SH-SY5Y (cell line): ENCODE data around the gene SFTPD.

Experiments used
- GATA2 ChIP-seq: IDR thresholded peaks from 2 replicates; pipeline ENCODE4 v1.6.1; 2011; ENCODE audit warnings: mild to moderate bottlenecking, low read depth, low read length
- GATA3 ChIP-seq: IDR thresholded peaks from 2 replicates; pipeline ENCODE4 v1.6.1; 2011; ENCODE audit warnings: low read depth, mild to moderate bottlenecking, low read length, moderate library complexity

Gene SFTPD

DNA sequence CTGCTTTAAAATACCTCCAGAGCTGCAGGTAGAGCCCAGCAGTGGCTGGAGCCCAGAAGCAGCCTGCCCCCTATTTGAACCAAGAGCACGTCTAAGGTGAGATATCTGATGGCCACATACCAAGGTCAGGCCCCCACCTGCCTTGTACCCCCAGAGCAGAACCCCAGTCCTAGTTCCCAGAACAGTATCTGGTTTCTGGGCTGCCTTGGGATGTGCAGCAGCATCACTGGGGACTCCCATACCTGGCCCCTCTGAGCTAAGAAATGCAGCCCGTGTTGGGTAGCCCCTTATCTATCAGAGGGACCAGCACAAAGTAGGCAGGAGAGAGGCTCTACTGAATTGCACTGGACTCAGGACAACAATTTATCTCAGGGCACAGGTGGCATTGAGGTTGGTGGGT is 8.9 kb downstream of the SFTPD start:
- TF ChIP-seq GATA3 (no peak), GATA2 (no peak)

DNA sequence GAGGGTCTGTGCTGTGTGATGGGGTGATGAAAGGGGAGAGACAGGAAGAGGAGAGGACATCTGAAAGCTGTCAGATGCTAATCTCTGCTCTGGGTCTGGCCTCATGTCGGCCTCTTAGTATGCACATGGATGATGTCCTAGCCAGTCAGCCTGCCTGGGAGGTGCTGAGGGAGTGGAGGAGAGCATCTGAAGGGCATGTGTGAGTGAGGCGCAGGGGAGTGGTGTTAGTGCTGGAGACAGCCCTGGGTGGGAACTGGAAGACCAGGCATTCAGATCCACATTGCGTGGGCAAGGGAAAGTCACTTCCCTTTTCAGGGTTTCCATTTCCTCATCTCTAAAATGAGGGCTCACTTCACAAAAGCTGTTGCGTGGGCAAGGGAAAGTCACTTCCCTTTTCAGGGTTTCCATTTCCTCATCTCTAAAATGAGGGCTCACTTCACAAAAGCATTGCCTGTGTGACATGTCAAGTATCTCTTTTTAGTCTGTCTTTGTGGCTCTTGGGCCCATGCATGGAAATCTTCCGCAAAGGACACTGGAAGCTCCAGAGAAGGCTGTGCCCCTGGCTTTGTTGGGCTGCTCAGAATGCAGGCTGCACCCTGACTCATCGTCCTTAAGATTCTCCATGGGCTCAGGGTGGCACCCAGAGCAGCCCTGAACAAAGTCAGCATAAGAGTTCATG is 10.0 kb downstream of the SFTPD start:
- peak; percentile 94 for TF ChIP-seq GATA2
- peak; percentile 61; the same call in 1 of the 2 replicates for TF ChIP-seq GATA3

DNA sequence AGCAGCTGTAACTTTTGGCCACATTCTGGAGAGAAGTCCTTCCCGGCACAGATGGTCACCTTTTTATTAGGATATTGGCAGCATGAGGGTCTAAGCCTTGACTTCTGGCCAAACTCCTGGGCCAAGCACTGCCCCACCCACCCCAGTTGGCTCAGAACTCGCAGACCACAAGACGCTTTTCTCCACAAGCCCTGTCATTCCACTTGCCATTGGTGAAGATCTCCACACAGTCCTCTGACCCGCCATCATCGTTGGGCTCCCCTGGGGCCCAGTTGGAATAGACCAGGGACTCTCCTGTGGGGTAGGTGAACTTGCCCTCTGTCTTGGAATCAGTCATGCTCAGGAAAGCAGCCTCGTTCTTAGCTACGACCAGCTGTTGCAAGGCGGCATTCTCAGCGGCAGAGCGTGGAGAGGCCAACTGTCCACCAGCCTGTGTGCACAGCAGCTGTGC is 11.2 kb downstream of the SFTPD start:
- TF ChIP-seq GATA2: no peak
- TF ChIP-seq GATA3: no peak

DNA sequence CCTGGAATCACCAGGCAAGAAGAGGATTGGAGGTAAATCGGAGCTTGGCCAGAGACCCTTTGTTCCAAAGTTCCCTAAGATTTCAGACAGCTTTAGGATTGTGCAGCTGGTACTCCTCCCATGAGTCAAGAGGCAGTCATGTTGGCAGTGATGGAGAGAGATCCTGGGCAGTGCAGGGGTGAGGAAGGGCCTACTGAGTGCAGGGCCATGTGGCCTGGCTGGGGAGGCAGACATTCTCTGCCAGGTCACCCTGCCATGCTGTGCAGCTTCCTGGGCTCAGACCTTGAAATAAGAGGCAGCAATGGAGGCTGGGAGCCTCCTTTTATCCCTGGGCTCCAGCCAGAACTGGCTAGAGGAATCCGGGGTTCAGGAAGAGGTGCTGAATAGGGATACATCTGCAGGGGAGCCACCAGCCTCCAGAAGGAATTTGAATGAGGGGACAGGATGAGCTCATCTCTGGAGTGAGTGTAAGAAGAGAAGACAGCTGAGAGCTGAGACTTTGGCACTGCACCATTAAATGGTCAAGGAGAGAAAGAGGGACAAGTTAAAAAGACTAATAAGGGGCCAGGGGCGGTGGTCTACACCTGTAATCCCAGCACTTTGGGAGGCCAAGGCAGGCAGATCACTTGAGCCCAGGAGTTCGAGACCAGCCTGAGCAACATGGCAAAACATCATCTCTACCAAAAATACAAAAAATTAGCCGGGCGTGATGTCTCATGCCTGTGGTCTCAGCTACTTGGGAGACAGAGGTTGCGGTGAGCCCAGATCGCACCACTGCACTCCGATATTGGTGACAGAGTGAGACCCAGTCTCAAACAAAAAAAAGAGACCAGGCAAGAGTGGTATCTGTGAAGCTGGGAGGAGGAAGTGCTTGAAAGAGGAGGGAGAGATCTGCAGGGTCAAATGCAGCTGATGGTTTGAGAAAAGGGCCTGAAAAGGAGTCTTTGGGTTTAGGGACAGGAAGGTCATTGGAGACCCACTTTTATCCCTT is 12.0 kb downstream of the SFTPD start:
- TF ChIP-seq GATA3: no peak
- TF ChIP-seq GATA2: no peak

DNA sequence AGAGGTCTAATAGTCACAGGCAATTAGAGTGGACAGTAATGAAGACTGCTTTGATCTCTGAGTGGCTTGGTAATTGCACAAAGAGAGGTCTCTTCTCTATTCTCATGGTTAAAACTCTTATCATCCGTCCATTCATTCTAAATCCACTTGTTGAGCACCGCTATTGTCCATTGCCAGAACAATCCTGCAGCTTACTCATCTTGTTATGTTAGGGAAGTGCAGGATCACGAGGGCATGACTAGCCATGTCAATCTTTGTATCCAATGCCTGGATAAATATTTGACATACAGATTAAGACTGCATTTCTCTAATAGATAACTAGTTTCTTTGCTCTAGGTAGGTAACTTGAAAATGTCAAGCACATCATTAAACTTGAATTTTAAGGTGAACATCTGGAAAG is 14.9 kb downstream of the SFTPD start:
- TF ChIP-seq GATA2: no peak
- no peak for TF ChIP-seq GATA3

DNA sequence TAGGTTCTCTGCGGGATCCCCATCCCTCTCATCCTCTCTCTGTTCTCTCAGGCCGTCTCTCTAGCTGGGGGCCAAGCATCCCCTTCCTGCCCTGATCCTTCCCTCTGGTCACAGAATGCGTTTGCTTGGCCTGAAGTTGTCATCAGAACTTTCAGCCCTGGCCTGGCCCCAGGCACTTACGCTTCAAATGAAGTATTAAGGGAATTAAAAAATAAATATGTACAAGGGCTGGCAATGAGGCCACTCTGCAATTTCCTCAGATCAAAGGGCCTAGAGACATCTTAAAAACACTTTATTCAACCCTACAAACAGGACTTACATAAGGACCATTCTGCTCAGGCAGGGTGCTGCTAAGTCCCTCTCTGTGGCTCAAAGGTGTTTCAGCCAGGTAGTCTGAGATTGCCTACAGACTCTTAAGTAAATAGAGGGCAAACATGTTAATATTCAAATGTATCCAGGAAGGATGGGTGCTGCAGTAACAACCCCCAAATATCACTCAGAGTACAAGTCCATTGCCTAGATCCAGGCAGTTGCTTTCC is 16.0 kb downstream of the SFTPD start:
- TF ChIP-seq GATA3 (no peak), GATA2 (no peak)

DNA sequence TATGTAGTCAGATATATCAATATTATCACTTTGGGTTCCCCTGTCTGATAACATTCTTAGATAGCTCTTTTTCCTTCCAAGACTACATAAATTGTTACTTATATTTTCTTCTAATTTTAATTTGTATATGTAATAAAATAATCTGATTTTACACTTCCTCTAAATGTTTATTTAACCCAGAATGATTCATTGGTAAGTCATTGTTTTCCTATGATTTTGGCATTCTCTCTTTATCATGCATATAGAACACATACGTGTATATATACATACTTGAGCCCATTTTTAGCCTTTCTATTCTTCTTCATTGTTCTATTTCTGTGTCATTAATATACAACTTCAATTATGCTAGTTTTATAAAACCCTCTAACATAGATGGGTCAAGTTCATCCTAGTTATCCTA is 16.6 kb downstream of the SFTPD start:
- TF ChIP-seq GATA2 (no peak), GATA3 (no peak)

DNA sequence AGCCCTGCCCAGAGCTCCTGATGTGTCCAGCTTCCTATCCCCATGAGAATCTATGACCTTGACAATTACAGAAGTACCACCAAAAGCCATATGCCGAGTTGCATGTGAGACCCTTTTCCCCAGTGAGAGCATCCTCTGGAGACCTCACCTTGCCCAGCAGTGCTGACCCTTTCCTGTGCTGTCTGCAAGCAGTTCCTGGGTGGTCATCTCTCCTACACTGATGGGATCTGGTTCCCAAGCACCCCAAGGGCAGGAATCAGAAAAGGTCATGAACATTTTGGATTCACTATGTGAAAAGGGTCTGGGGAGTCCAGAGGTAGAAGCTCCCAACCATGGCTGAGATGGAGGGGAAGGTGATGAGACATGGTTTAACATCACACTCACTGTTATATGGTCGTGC is 18.2 kb downstream of the SFTPD start:
- no peak for TF ChIP-seq GATA2
- TF ChIP-seq GATA3: no peak

DNA sequence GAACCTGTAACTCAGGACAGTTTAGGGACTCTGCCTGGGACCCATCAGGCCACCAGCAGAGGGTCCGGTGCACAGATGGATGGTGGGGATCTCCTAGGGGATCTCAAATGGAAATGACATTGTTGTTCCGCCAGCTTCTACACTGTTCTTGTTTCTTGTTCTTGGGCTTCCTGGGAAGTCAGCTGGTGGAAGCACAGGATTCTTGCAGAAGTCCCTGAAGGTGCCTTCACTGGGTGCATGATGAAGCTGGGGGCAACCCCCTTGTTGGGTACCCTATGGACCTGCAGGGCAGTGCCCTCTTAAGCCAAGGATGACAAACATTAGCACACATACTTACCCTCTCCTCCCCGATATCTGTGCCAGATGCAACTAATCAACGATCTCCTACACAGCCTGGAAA is 18.6 kb downstream of the SFTPD start:
- no peak for TF ChIP-seq GATA2

DNA sequence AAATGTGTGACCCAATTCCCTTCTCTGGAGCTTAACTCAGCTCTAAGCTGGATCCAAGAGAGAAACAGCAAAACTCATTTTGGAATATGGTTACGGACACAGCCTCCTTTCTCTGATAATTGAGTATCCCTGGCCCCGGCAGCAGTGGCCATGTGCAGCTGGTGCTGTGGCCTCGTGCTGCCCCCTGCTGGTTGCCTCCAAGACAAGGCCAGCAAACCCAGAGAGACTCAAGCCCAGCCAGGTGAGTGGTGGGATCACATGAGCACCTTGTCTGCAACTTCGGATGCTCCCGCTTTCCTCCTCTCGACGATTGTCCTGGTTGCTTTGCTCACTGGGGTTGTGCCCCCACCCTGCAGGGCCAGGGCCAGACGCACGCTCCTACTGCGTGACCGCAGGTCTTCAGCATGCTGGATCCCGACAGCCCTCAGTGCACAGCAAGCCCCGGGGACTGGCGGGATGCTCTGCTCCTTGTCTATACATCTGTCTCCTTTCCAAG is 19.4 kb downstream of the SFTPD start:
- TF ChIP-seq GATA3 (no peak), GATA2 (no peak)

DNA sequence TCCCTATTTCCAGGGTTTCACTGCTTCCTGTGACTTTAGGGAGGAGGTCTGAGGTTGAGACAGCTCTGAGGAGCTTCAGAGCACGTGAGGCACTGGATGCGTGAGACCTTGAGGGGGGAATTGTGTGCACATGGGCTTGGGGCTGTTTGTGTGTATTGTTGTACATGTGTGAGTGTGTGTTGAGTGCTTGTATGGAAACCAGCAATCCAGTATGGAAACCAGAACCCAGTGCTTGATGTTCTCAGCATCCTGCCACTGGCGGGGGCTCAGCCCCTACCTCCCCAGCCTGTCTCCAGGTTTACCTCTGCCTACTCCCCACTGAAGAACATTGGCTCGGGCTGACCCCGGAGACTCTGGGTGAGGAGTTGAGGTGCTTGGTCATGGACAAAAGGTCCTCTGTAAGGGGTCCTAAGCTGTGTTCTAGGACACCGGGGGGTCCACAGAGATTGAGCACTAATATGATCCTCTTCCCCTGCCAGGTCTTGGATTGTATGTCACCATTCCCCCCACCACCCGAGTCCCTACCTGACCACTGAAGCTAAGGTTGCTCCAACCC is 20.8 kb downstream of the SFTPD start:
- TF ChIP-seq GATA3 (no peak), GATA2 (no peak)

DNA sequence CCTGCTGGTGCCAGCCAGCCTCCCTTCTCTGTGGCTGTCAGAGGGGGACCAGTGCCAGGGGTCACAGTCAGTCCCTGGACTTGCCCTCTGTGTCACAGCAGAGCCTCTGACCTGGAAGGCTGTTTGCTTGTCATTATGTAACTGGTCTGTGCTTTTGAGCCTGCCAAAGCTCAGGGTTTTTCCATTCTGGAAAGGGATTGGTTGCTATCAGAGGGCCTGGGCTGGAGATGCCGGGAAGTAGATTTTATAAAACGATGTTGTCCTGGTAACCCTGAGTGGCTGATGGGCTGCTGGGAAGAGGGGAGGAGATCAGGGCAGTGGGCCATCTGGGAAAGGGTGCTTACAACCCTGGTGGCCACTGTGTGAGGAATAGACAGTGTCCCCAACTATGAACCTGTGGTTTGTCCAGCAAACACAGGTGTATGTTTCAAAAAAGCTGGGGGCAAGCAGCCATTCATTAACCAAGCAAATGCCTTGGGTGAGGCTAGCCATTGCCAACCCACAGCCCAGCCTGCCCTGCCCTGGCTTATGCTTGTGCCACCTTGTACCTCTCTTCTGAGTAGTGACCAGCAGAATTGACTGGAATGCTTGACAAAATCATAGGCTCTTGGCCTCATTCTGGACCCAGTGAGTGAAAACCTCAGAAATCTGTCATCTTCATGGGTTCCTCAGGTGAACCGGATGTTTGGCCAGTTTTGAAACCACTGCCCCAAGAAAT is 21.6 kb downstream of the SFTPD start:
- TF ChIP-seq GATA2 (no peak), GATA3 (no peak)

DNA sequence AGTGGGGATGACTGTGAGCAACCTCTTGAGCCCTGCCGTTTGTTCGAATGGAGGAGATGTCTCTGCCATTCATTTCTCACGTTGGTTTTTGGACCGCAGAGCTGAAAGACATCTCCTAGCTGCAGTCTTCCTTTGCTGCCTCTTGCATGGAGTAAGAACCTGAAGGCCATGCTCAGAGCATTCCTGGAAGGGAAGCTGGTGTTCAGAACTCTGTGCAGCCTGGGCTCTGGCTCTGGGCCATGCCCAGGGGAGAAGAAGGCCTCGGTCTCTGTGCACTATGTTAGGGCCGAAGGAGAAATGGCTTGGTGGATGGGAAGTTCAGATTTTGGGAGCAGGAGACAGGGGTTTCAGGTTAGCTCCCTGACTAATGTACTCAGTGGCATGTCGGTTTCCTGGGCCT is 22.9 kb downstream of the SFTPD start:
- TF ChIP-seq GATA2 (no peak), GATA3 (no peak)
